ENCODE results near the gene MYLK.

MYLK gene

GRCh38 chr3:123650101-123650500, 234.0 kb downstream of the MYLK start:
- H3K4me3 ChIP-seq (replicated peaks; ENCODE audit: insufficient read depth, low read length): no peak overlapping the region
- H3K27ac ChIP-seq (replicated peaks): no peak overlapping the region
- DNase-seq (ENCODE audit: low read depth in 1 of 2, low spot score in 1 of 2): no peak
- H3K27me3 ChIP-seq (ENCODE audit: insufficient read depth, poor library complexity, severe bottlenecking): no peaks in the 10 kb centered on the region
- no peak for TF ChIP-seq SPI1 (IDR thresholded peaks at IDR 0.05; ENCODE audit: borderline replicate concordance, low read depth)
- TF ChIP-seq, protein P1, sequence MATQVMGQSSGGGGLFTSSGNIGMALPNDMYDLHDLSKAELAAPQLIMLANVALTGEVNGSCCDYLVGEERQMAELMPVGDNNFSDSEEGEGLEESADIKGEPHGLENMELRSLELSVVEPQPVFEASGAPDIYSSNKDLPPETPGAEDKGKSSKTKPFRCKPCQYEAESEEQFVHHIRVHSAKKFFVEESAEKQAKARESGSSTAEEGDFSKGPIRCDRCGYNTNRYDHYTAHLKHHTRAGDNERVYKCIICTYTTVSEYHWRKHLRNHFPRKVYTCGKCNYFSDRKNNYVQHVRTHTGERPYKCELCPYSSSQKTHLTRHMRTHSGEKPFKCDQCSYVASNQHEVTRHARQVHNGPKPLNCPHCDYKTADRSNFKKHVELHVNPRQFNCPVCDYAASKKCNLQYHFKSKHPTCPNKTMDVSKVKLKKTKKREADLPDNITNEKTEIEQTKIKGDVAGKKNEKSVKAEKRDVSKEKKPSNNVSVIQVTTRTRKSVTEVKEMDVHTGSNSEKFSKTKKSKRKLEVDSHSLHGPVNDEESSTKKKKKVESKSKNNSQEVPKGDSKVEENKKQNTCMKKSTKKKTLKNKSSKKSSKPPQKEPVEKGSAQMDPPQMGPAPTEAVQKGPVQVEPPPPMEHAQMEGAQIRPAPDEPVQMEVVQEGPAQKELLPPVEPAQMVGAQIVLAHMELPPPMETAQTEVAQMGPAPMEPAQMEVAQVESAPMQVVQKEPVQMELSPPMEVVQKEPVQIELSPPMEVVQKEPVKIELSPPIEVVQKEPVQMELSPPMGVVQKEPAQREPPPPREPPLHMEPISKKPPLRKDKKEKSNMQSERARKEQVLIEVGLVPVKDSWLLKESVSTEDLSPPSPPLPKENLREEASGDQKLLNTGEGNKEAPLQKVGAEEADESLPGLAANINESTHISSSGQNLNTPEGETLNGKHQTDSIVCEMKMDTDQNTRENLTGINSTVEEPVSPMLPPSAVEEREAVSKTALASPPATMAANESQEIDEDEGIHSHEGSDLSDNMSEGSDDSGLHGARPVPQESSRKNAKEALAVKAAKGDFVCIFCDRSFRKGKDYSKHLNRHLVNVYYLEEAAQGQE (IDR thresholded peaks at IDR 0.05; ENCODE audit: insufficient replicate concordance, low read depth): no peak
- TF ChIP-seq POLR2AphosphoS5 (IDR thresholded peaks at IDR 0.05; ENCODE audit: low read depth): no peak
- no peak for TF ChIP-seq GABPA (IDR thresholded peaks at IDR 0.05; ENCODE audit: low read depth)
- no peak for TF ChIP-seq CTCF (IDR thresholded peaks at IDR 0.05; ENCODE audit: insufficient read depth, low read length)

GRCh38 chr3:123648696-123649405, 235.3 kb downstream of the MYLK start:
- no peak for DNase-seq (ENCODE audit: low read depth in 1 of 2, low spot score in 1 of 2)

DNA sequence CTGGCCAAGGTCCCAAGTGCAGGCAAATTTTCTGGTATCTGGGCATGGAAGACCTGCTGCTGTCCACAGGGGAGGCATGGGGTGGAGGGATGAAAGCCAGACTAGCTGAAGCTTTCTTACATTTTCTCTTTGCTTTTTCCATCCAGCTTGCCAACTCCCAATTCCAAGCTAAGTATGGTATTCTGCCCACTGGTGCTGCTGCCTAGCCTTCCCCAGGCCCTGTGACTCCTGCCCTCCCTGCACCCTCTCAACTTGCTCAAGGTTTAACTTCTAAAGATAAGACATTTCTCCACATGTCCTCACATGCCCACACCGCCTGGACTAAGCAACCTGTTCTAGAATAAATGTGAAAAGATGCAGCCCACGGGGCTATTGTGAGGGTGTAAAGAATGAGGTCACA, 239.8 kb downstream of the MYLK start:
- Histone ChIP-seq H3K27ac (replicated peaks) (no peak overlapping the region), H3K4me3 (replicated peaks; ENCODE audit: insufficient read depth, low read length) (no peak overlapping the region), H3K27me3 (ENCODE audit: insufficient read depth, poor library complexity, severe bottlenecking) (no peaks in the 10 kb centered on the region)
- no peak for TF ChIP-seq SPI1 (IDR thresholded peaks at IDR 0.05; ENCODE audit: borderline replicate concordance, low read depth)
- TF ChIP-seq CTCF (IDR thresholded peaks at IDR 0.05; ENCODE audit: insufficient read depth, low read length): no peak
- no peak for TF ChIP-seq GABPA (IDR thresholded peaks at IDR 0.05; ENCODE audit: low read depth)
- TF ChIP-seq, protein P1 (IDR thresholded peaks at IDR 0.05; ENCODE audit: insufficient replicate concordance, low read depth): no peak
- no peak for TF ChIP-seq POLR2AphosphoS5 (IDR thresholded peaks at IDR 0.05; ENCODE audit: low read depth)
- no peak for DNase-seq (ENCODE audit: low read depth in 1 of 2, low spot score in 1 of 2)

More at GRCh38 chr3:123648696-123649405, 235.3 kb downstream of the MYLK start:
- no peak overlapping the region for H3K27ac ChIP-seq (replicated peaks)
- H3K4me3 ChIP-seq (replicated peaks; ENCODE audit: insufficient read depth, low read length): no peak overlapping the region
- no peak for TF ChIP-seq POLR2AphosphoS5 (IDR thresholded peaks at IDR 0.05; ENCODE audit: low read depth)
- TF ChIP-seq CTCF (IDR thresholded peaks at IDR 0.05; ENCODE audit: insufficient read depth, low read length): no peak
- TF ChIP-seq, protein P1 (IDR thresholded peaks at IDR 0.05; ENCODE audit: insufficient replicate concordance, low read depth): no peak
- no peak for TF ChIP-seq SPI1 (IDR thresholded peaks at IDR 0.05; ENCODE audit: borderline replicate concordance, low read depth)
- TF ChIP-seq GABPA (IDR thresholded peaks at IDR 0.05; ENCODE audit: low read depth): no peak
- H3K27me3 ChIP-seq (ENCODE audit: insufficient read depth, poor library complexity, severe bottlenecking): no peaks in the 10 kb centered on the region

Data from HL-60 (cell line).